ENCODE measurements around the gene TBX19.

The TBX19 gene

GRCh38 chr1:168324745-168325425, 44.2 kb downstream of the TBX19 start:
- no peak for TF ChIP-seq CTCF (IDR thresholded peaks at IDR 0.05; ENCODE audit: low read depth, low read length)
- no peak for DNase-seq (ENCODE audit: low read depth in 2 of 2)
- H3K4me3 ChIP-seq (replicated peaks in 1 of 2; ENCODE audit: low read depth in 2 of 2, low read length in 2 of 2) = no peak overlapping the region

GRCh38 chr1:168328731-168329364, 48.2 kb downstream of the TBX19 start:
- no peak for DNase-seq (ENCODE audit: low read depth in 2 of 2)
- TF ChIP-seq CTCF (IDR thresholded peaks at IDR 0.05; ENCODE audit: low read depth, low read length) = no peak
- no peak overlapping the region for H3K4me3 ChIP-seq (replicated peaks in 1 of 2; ENCODE audit: low read depth in 2 of 2, low read length in 2 of 2)

- no peak for DNase-seq (ENCODE audit: low read depth in 2 of 2)
- no peak for TF ChIP-seq CTCF (IDR thresholded peaks at IDR 0.05; ENCODE audit: low read depth, low read length)
- no peak overlapping the region for H3K4me3 ChIP-seq (replicated peaks in 1 of 2; ENCODE audit: low read depth in 2 of 2, low read length in 2 of 2)
These were observed 49.6 kb downstream of the TBX19 start for GRCh38 chr1:168330285-168330684.

- H3K4me3 ChIP-seq (replicated peaks in 1 of 2; ENCODE audit: low read depth in 2 of 2, low read length in 2 of 2) = no peak overlapping the region
- no peak for DNase-seq (ENCODE audit: low read depth in 2 of 2)
- TF ChIP-seq CTCF (IDR thresholded peaks at IDR 0.05; ENCODE audit: low read depth, low read length) = no peak
These were observed 50.9 kb downstream of the TBX19 start for GRCh38 chr1:168331569-168331968.

- no peak for DNase-seq (ENCODE audit: low read depth in 2 of 2)
- TF ChIP-seq CTCF (IDR thresholded peaks at IDR 0.05; ENCODE audit: low read depth, low read length) = no peak
- H3K4me3 ChIP-seq (replicated peaks in 1 of 2; ENCODE audit: low read depth in 2 of 2, low read length in 2 of 2) = no peak overlapping the region
These were observed 53.0 kb downstream of the TBX19 start for GRCh38 chr1:168333562-168334276.

- peak; percentile 19 to 28 for DNase-seq (ENCODE audit: low read depth in 2 of 2)
- TF ChIP-seq CTCF (IDR thresholded peaks at IDR 0.05; ENCODE audit: low read depth, low read length) = no peak
- H3K4me3 ChIP-seq (replicated peaks in 1 of 2; ENCODE audit: low read depth in 2 of 2, low read length in 2 of 2) = no peak overlapping the region
These were observed 54.8 kb downstream of the TBX19 start for GRCh38 chr1:168335500-168335899.
